ENCODE measurements around the gene HAPLN3.

DNA sequence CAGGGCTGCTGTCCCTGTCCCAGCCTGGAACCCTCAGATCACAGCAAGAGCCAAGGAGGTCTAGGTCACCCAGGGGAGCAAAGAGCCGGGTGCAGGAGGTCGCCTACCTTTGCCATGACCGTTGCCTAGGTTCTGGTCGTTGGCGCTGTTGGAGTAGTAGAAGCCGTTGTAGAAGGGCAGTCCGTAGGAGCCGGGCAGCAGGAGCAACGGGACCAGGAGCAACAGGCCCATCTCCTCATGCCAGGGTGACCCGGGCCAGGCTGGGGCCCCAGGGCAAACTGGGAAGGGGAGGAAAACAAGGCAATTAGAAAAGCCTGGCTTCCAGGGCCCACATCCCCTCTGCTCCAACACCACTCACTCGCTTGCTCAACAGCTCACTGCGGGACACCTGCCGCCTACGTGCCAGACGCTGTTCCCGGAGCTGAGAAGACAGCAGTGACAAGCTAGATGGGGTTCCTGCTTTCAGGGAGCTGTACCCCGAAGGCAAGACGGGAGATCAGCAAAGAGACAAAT, 8.2 kb downstream of the HAPLN3 start:
- TF ChIP-seq FOXM1 (IDR thresholded peaks at IDR 0.05; ENCODE audit: borderline replicate concordance) (no peak), BHLHE40 (IDR thresholded peaks at IDR 0.05; ENCODE audit: borderline replicate concordance) (no peak)
